GM20000 (cell line): ENCODE data around the gene NEGR1.

ENCODE experiments used
- DNase-seq: peaks from one replicate; pipeline ENCODE4 v3.0.0; 2012; ENCODE audit warnings: low spot score
- CTCF ChIP-seq: IDR thresholded peaks from 2 replicates; pipeline ENCODE4 v1.5.1; 2012; ENCODE audit warnings: mild to moderate bottlenecking, control low read depth; ENCODE audit errors: extremely low read depth, missing control alignments

NEGR1 gene

DNA sequence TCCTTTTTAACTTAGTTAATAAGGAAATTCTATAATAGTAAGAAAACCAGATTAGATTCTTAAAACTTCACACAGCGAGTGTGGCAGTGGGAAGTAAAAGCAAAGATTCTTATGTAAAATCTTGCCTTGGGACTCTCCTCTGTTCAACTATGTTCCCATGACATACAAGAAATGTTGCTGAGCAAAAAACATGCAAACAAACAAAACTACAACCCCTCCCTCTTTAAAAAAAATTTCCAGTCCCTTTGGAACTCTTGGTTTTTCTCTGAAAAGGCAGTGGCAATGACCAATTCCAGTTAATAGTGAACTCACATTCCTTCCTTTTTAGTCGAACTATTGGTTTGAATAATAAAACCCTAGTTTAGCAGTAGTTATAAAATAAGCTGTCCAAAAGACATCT, 748.4 kb downstream of the NEGR1 start:
- DNase-seq = no peak
- TF ChIP-seq CTCF = no peak

DNA sequence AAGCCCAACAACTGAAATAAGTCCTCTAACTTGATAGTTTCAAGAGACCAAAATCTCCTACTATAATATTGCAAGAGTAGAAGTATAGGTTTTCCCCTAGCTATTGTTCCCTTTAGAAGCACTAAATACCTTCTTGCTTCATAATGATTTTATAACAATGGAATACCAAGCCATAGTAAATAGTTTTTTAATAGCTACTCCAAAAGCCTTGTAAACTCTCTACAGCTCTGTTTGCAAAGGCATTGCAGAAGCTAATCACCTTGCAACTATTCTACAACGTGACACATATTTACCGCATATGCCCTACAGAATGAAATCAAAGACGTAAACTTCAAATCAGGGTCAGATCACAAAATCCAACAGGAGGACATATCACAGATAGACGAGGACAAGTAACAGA, 750.0 kb downstream of the NEGR1 start:
- no peak for DNase-seq
- TF ChIP-seq CTCF = no peak

DNA sequence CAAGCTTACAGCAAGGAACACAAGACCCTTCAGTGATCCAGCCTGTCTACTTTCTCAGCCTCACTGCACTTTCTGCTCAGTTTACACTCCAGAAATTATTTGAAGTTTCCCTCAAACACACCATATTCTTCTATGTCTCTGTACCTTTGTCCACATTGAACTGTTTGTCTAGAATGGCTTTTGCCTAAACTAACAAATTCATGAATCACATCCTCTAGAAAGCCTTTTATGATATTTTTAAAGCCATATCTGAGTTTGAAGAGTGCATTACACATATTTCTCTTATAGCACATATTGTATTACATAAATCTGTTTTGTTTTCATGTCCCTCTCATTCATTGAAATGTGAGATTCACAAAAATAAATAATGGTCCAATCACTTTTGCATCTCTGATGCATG, 755.5 kb downstream of the NEGR1 start:
- DNase-seq = no peak
- no peak for TF ChIP-seq CTCF

- no peak for TF ChIP-seq CTCF
- no peak for DNase-seq
Observed at GRCh38 chr1:71522721-71523120, 759.6 kb downstream of the NEGR1 start.

DNA sequence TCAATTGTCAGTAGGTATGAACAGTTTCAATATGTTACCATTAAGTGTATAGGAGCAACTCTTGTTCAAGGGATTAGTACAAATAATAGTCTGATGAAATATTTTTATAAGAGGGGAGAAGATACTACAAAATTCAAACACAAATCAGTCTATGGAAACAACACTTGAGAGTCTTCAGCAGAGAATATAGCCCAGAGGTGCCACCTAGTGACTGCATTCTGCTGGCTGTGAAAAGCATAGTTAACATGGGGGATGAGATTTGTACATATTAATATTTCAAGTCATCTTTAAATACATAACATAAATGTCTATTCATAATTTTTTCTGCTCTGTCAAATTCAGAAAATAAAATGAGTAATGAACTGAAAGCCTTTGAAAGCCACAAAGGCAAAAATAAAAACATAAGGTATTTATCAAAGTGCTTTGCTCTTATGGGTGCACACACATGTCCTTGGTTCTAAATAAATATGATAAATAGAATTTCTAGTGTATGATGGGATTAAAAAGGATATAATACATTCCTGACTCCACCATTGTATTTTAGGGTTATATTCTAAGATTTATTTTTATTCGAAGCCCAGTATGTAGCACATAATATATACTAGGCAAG, 760.6 kb downstream of the NEGR1 start:
- peak; percentile 11 for DNase-seq
- peak; percentile 16 for TF ChIP-seq CTCF

DNA sequence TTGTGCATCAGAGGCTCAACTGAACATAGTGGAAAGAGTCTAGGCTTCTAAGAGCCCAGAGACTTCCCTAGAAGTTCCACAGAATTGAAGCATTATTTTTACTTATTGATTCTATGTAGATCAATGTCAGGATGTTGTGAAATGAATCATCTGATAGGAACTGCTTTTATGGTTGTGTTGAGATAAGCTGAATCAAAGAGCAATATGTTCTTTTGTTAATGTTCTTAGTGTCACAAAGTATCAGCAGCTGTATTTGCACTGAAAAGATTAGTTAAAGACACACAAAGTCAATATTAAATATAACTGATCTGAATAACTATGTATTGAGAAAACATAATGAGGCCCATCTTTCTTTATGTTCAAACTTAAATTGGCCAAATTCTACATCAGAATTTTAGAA, 770.8 kb downstream of the NEGR1 start:
- no peak for DNase-seq

DNA sequence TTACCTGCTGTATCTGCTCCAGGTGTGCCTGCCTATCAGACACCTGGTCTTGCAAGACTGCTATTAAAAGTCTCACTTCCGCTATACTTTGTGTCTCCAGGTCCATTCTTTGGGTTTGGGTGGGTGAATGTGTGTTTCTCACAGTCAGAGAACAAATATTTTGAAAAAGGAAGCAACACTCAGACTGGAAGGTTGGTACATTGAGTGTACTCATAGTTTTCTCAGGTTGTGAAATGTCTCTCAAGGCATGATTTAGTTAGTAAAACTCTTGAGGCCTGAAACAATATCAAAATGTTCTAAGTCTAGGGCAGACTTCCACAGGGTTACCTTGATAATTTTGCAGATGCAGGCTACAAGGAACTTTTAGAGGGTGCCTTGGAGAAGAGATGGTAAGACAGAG, 771.6 kb downstream of the NEGR1 start:
- no peak for DNase-seq
- TF ChIP-seq CTCF = no peak

More for the DNA sequence above, 770.8 kb downstream of the NEGR1 start:
- TF ChIP-seq CTCF = no peak
